WI38 (cell line): ENCODE measurements around the gene CSF2RB.

Source experiments
- H3K4me3 ChIP-seq: 2 replicates; pipeline ENCODE4 v1.5.1; 2011; ENCODE audit warnings: low read depth, mild to moderate bottlenecking, control low read depth, low read length
- CTCF ChIP-seq: IDR thresholded peaks from 2 replicates; pipeline ENCODE4 v1.5.1; 2012; ENCODE audit warnings: low read depth, mild to moderate bottlenecking, control low read depth, low read length

The CSF2RB gene

GRCh38 chr22:36921309-36922104, 8.1 kb downstream of the CSF2RB start:
- H3K4me3 ChIP-seq, result no peak overlapping the region
- TF ChIP-seq CTCF, result no peak

DNA sequence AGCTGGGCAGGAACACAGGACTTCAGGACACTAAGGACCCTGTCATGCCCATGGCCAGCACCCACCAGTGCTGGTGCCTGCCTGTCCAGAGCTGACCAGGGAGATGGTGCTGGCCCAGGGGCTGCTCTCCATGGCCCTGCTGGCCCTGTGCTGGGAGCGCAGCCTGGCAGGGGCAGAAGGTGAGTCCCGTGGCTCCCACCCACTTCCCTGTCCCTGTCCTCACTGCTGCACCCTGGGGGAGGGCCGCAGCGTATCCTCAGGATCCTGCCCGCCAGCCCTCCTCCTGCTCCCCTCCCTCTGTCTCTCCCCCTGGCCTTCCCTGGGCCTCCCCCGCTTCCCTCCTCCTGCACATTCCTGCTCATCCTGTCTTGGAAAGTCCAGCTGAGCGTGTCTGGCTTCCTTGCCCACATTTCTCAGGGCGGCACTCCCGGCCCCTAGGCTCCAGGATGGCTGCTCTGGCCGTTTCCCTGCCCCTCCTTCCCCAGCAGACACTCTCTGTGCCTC, 8.7 kb downstream of the CSF2RB start:
- no peak for TF ChIP-seq CTCF
- H3K4me3 ChIP-seq, result no peak overlapping the region

DNA sequence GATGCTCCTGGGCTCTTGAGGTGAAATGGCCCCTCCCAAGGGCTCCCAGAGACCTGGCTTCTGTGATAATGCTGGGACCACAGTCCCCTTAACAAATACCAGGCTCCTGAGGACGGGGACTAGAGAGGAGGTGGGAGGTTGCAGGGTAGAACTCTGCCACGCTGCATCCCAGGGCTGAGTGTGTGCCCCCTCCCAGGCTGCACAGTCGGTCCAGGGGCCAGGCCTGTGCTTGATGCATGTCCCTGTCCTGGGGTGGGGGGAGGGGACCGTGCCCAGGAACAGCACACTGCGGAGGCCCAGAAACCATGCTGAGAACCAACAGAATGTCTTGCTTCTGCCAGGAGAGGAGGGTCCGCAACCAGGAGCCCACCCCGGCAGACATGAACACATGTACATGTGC, 9.3 kb downstream of the CSF2RB start:
- no peak overlapping the region for H3K4me3 ChIP-seq
- TF ChIP-seq CTCF, result no peak

DNA sequence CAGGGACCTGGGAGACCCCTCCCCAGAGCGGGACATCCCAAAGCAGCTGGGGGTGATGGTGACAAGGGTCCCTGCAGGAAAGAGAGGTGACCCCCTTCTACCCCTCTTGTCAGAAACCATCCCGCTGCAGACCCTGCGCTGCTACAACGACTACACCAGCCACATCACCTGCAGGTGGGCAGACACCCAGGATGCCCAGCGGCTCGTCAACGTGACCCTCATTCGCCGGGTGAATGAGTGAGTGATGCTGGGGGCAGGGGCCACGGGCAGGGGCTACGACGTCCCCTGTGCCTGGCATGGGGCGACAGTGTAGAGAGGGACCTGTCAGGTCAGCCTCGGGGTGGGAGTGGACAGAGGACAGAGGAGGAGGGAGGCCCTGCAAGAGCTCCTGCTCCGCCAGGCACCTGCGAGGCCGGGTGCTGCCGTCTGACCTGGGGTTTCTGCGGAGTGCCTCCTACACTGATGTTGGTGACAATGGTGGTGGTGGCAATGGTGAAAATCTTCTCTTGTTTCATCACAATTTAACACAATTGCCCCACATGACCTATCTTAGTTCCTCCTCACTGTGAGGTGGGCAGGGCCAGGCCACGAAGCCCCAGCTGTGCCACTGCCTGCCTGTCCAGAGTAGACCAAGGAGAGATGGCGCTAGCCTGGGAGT, 9.8 kb downstream of the CSF2RB start:
- no peak for TF ChIP-seq CTCF
- H3K4me3 ChIP-seq, result no peak overlapping the region

GRCh38 chr22:36924151-36924698, 10.8 kb downstream of the CSF2RB start:
- no peak overlapping the region for H3K4me3 ChIP-seq
- TF ChIP-seq CTCF, result no peak

- no peak overlapping the region for H3K4me3 ChIP-seq
- TF ChIP-seq CTCF, result no peak
Observed at GRCh38 chr22:36925388-36926290, 12.2 kb downstream of the CSF2RB start.
